ENCODE data around the gene EPAS1.

DNA sequence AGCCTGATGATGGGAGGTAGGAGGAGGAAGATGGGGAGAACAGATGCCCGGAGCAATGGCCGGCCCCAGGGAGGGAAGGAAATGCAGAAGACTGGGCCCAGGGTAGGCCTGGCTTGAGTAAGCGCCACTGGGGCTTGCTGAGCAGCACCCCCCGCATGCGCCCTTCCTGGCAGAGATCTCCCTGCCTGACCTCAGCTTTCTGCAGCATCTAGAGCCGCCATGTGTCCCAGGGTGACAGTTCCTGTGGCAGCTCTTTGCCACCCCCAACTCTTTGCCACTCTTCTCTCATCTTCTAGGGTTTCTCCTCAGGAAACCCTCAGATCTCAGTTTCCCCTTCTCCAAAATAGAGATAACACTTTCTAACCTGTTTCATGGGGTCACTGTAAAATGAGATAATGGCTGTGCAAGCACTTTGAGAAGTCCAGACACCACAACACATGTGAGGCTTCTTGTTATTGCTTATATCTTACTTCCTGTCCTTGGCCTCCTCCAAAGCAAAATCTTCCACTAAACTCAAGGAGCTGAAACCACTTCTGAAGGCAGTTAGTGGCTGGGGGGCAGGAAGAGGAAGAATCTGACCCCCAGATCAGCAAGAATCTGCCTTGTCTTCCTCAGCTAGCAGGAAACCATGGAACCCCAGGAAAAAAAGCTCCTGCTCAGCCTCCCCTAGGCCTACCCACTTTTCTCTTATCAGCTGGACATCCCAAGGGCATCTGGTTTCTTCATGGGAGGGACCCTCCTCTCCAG is 64.9 kb downstream of the EPAS1 start:
- TF ChIP-seq, protein P1, sequence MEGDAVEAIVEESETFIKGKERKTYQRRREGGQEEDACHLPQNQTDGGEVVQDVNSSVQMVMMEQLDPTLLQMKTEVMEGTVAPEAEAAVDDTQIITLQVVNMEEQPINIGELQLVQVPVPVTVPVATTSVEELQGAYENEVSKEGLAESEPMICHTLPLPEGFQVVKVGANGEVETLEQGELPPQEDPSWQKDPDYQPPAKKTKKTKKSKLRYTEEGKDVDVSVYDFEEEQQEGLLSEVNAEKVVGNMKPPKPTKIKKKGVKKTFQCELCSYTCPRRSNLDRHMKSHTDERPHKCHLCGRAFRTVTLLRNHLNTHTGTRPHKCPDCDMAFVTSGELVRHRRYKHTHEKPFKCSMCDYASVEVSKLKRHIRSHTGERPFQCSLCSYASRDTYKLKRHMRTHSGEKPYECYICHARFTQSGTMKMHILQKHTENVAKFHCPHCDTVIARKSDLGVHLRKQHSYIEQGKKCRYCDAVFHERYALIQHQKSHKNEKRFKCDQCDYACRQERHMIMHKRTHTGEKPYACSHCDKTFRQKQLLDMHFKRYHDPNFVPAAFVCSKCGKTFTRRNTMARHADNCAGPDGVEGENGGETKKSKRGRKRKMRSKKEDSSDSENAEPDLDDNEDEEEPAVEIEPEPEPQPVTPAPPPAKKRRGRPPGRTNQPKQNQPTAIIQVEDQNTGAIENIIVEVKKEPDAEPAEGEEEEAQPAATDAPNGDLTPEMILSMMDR (IDR thresholded peaks at IDR 0.05) = no peak
- TF ChIP-seq SIN3A (IDR thresholded peaks at IDR 0.05; ENCODE audit: borderline replicate concordance, insufficient read depth, low read depth, low read length) (no peak), POLR2AphosphoS5 (IDR thresholded peaks at IDR 0.05; ENCODE audit: low read depth, low read length) (no peak), TCF7L2 (IDR thresholded peaks at IDR 0.05; ENCODE audit: low read depth, low read length) (no peak)
- TF ChIP-seq, protein P2, sequence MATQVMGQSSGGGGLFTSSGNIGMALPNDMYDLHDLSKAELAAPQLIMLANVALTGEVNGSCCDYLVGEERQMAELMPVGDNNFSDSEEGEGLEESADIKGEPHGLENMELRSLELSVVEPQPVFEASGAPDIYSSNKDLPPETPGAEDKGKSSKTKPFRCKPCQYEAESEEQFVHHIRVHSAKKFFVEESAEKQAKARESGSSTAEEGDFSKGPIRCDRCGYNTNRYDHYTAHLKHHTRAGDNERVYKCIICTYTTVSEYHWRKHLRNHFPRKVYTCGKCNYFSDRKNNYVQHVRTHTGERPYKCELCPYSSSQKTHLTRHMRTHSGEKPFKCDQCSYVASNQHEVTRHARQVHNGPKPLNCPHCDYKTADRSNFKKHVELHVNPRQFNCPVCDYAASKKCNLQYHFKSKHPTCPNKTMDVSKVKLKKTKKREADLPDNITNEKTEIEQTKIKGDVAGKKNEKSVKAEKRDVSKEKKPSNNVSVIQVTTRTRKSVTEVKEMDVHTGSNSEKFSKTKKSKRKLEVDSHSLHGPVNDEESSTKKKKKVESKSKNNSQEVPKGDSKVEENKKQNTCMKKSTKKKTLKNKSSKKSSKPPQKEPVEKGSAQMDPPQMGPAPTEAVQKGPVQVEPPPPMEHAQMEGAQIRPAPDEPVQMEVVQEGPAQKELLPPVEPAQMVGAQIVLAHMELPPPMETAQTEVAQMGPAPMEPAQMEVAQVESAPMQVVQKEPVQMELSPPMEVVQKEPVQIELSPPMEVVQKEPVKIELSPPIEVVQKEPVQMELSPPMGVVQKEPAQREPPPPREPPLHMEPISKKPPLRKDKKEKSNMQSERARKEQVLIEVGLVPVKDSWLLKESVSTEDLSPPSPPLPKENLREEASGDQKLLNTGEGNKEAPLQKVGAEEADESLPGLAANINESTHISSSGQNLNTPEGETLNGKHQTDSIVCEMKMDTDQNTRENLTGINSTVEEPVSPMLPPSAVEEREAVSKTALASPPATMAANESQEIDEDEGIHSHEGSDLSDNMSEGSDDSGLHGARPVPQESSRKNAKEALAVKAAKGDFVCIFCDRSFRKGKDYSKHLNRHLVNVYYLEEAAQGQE (IDR thresholded peaks at IDR 0.05; ENCODE audit: insufficient read depth in 1 of 2, low read depth in 2 of 2, low read length in 1 of 2) = no peak

All from Panc1 (cell line).